ENCODE data around the gene SPPL3. TPM values are rescaled to one million over a fixed set of nuclear protein-coding genes. Genes with fewer than 3 reads are reported as not detected.

The SPPL3 gene
- total RNA-seq, 1 donor from 2014 or later: 40.3 TPM

GRCh38 chr12:120872487-120872886 lies 31.7 kb downstream of the SPPL3 start:
- H3K27me3 Mint-ChIP-seq: no peaks in the 10 kb centered on the region
- DNase-seq: no peak
- no peaks in the 10 kb centered on the region for H3K9me3 Mint-ChIP-seq
- CTCF ChIA-PET: no interaction called here
- peaks cover 47% of the 10 kb centered on the region for H3K4me1 Mint-ChIP-seq
- intact Hi-C loops (cut with micrococcal nuclease): no loop called here
- H3K4me3 Mint-ChIP-seq: no peak overlapping the region
- no peak for ATAC-seq (ENCODE audit: low read depth)
- POLR2A ChIA-PET: no interaction called here
- TF ChIP-seq CTCF (IDR thresholded peaks at IDR 0.05): no peak
- H3K36me3 Mint-ChIP-seq (ENCODE audit: low read depth): peaks cover 12% of the 10 kb centered on the region
- H3K27ac Mint-ChIP-seq: no peak overlapping the region

DNA sequence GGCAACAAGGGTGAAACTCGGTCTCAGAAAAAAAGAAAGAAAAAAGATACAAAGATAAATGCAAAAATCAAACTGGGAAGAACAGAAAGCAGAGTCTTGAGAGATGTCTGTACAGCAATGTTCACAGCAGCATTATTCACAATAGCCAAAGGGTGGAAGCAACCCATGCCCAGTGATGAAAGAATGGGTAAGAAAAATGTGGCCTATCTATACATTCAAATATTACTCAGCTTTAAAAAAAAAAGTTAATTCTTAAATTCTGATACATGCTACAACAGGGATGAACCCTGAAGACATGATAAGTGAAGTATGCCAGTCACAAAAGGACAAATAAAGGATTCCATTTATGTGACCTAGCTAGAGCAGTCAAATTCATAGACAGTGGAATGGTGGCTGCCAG lies 33.7 kb downstream of the SPPL3 start:
- POLR2A ChIA-PET: no interaction called here
- CTCF ChIA-PET: no interaction called here
- Mint-ChIP-seq H3K9me3 (no peaks in the 10 kb centered on the region), H3K27me3 (no peaks in the 10 kb centered on the region), H3K4me1 (peaks cover 41% of the 10 kb centered on the region), H3K4me3 (no peak overlapping the region), H3K36me3 (ENCODE audit: low read depth) (peaks cover 18% of the 10 kb centered on the region), H3K27ac (no peak overlapping the region)
- intact Hi-C loops (cut with micrococcal nuclease): no loop called here
- no peak for ATAC-seq (ENCODE audit: low read depth)
- no peak for DNase-seq
- TF ChIP-seq CTCF (IDR thresholded peaks at IDR 0.05): no peak

GRCh38 chr12:120869376-120869775 lies 34.8 kb downstream of the SPPL3 start:
- H3K4me1 Mint-ChIP-seq: peaks cover 33% of the 10 kb centered on the region
- CTCF ChIA-PET: interaction anchor here (0.6 kb wide), 1 partner anchor 9 kb away, joined by 3 read pairs; no protein-coding TSS in a partner anchor

DNA sequence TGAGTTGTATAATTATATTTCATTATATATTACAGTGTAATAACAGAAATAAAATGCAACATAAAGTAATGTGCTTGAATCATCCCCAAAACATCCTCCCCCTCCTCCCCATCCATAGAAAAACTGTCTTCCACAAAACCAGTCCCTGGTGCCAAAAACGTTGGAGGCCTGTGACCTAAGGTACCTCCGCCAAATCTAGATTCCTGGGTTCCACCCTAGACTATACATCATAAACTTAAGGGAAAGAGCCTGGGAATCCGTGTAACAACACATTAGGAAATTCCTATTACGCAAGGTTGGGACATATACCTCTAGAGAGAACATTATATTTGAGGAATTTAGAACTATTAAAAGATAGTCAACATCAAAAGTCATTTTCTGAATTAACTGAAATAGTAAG lies 38.0 kb downstream of the SPPL3 start:
- POLR2A ChIA-PET: no interaction called here
- ATAC-seq (ENCODE audit: low read depth): no peak
- intact Hi-C loops (cut with micrococcal nuclease): no loop called here
- no peak for DNase-seq
- Mint-ChIP-seq H3K4me1 (peaks cover 23% of the 10 kb centered on the region), H3K9me3 (no peaks in the 10 kb centered on the region), H3K4me3 (no peak overlapping the region), H3K27me3 (no peaks in the 10 kb centered on the region), H3K27ac (no peak overlapping the region), H3K36me3 (ENCODE audit: low read depth) (peaks cover 14% of the 10 kb centered on the region)
- CTCF ChIA-PET: no interaction called here
- TF ChIP-seq CTCF (IDR thresholded peaks at IDR 0.05): no peak

More at GRCh38 chr12:120869376-120869775, 34.8 kb downstream of the SPPL3 start:
- DNase-seq (no peak), ATAC-seq (ENCODE audit: low read depth) (no peak)
- Mint-ChIP-seq H3K36me3 (ENCODE audit: low read depth) (peaks cover 18% of the 10 kb centered on the region), H3K9me3 (no peaks in the 10 kb centered on the region), H3K27ac (no peak overlapping the region), H3K27me3 (no peaks in the 10 kb centered on the region), H3K4me3 (no peak overlapping the region)
- no peak for TF ChIP-seq CTCF (IDR thresholded peaks at IDR 0.05)
- intact Hi-C loops (cut with micrococcal nuclease): no loop called here
- POLR2A ChIA-PET: no interaction called here

- H3K27me3 Mint-ChIP-seq: no peaks in the 10 kb centered on the region
- H3K4me3 Mint-ChIP-seq: no peak overlapping the region
- TF ChIP-seq CTCF (IDR thresholded peaks at IDR 0.05): no peak
- no peak overlapping the region for H3K27ac Mint-ChIP-seq
- ChIA-PET POLR2A (no interaction called here), CTCF (no interaction called here)
- DNase-seq (no peak), ATAC-seq (ENCODE audit: low read depth) (no peak)
- intact Hi-C loops (cut with micrococcal nuclease): no loop called here
- H3K36me3 Mint-ChIP-seq (ENCODE audit: low read depth): peaks cover 14% of the 10 kb centered on the region
- H3K4me1 Mint-ChIP-seq: peaks cover 20% of the 10 kb centered on the region
- H3K9me3 Mint-ChIP-seq: no peaks in the 10 kb centered on the region
These were observed 39.1 kb downstream of the SPPL3 start for GRCh38 chr12:120865098-120865497.
